Activated T-cell treated with anti-CD3 and anti-CD28 coated beads for 48 hours (primary cell): ENCODE measurements around the gene ALPK1.
"Not testable (repeated sequence)": the region's sequence is repeated elsewhere in the genome, so short reads cannot be mapped to it uniquely, and the experiment has no call there.

Experiments
- DNase-seq: peaks from one replicate; pipeline ENCODE4 v3.0.0-alpha.2; 2020; ENCODE audit warnings: low read depth

ALPK1 gene

GRCh38 chr4:112379306-112379705, 82.1 kb downstream of the ALPK1 start:
- DNase-seq = no peak

- no peak for DNase-seq
These were observed 85.0 kb downstream of the ALPK1 start for GRCh38 chr4:112381996-112382692.

- no peak for DNase-seq
These were observed 88.9 kb downstream of the ALPK1 start for GRCh38 chr4:112386071-112386470.

- no peak for DNase-seq
These were observed 104.9 kb downstream of the ALPK1 start for GRCh38 chr4:112402098-112402497.

- no peak for DNase-seq
These were observed 106.2 kb downstream of the ALPK1 start for GRCh38 chr4:112403101-112403945.

- no peak for DNase-seq
These were observed 113.2 kb downstream of the ALPK1 start for GRCh38 chr4:112410364-112410763.

GRCh38 chr4:112410804-112411203, 113.6 kb downstream of the ALPK1 start:
- DNase-seq = no peak

GRCh38 chr4:112411781-112412550, 114.8 kb downstream of the ALPK1 start:
- DNase-seq = no peak

GRCh38 chr4:112416464-112416863, 119.3 kb downstream of the ALPK1 start:
- no peak for DNase-seq

GRCh38 chr4:112418092-112418491, 120.9 kb downstream of the ALPK1 start:
- DNase-seq = no peak

GRCh38 chr4:112421911-112422310, 124.7 kb downstream of the ALPK1 start:
- no peak for DNase-seq

- DNase-seq = no peak
These were observed 125.5 kb downstream of the ALPK1 start for GRCh38 chr4:112422644-112423043.

- DNase-seq = no peak
These were observed 126.4 kb downstream of the ALPK1 start for GRCh38 chr4:112423591-112423990.

- no peak for DNase-seq
These were observed 128.7 kb downstream of the ALPK1 start for GRCh38 chr4:112425823-112426222.

GRCh38 chr4:112426416-112426815, 129.2 kb downstream of the ALPK1 start:
- DNase-seq = no peak

GRCh38 chr4:112431158-112431557, 134.0 kb downstream of the ALPK1 start:
- DNase-seq = no peak

GRCh38 chr4:112436987-112437386, 139.8 kb downstream of the ALPK1 start:
- no peak for DNase-seq

GRCh38 chr4:112442226-112442625, 145.1 kb downstream of the ALPK1 start:
- DNase-seq = not testable (repeated sequence)

GRCh38 chr4:112448306-112449132, 151.3 kb downstream of the ALPK1 start:
- no peak for DNase-seq

GRCh38 chr4:112449708-112450107, 152.5 kb downstream of the ALPK1 start:
- no peak for DNase-seq

GRCh38 chr4:112451104-112451503, 153.9 kb downstream of the ALPK1 start:
- DNase-seq = no peak

- no peak for DNase-seq
These were observed 154.7 kb downstream of the ALPK1 start for GRCh38 chr4:112451831-112452230.
